H1 (cell line): Measurements from ENCODE around the gene GLS.

Source experiments
- KDM4A ChIP-seq: IDR thresholded peaks from one replicate; pipeline ENCODE4 v1.7.1; 2012; ENCODE audit warnings: low read depth, mild to moderate bottlenecking, moderate library complexity, low read length, inconsistent platforms; ENCODE audit not compliant: severe bottlenecking
- TCF12 ChIP-seq: IDR thresholded peaks from 2 replicates; pipeline ENCODE4 v1.6.1; 2011; ENCODE audit warnings: low read depth, mild to moderate bottlenecking, low read length
- TF ChIP-seq, protein P1 (sequence below), 3 experiments: IDR thresholded peaks; 1 replicate in 2 of 3; 2 replicates in 1 of 3; pipeline versions ENCODE4 v1.5.1 to v1.6.1; 2011; ENCODE audit warnings: low read length in 3 of 3, mild to moderate bottlenecking in 3 of 3, inconsistent platforms in 2 of 3, low read depth in 1 of 3, moderate library complexity in 1 of 3; ENCODE audit not compliant: insufficient read depth in 1 of 3; ENCODE audit errors: control extremely low read depth in 1 of 3

- TF ChIP-seq TCF12 (no peak), KDM4A (no peak)
- TF ChIP-seq, protein P1, sequence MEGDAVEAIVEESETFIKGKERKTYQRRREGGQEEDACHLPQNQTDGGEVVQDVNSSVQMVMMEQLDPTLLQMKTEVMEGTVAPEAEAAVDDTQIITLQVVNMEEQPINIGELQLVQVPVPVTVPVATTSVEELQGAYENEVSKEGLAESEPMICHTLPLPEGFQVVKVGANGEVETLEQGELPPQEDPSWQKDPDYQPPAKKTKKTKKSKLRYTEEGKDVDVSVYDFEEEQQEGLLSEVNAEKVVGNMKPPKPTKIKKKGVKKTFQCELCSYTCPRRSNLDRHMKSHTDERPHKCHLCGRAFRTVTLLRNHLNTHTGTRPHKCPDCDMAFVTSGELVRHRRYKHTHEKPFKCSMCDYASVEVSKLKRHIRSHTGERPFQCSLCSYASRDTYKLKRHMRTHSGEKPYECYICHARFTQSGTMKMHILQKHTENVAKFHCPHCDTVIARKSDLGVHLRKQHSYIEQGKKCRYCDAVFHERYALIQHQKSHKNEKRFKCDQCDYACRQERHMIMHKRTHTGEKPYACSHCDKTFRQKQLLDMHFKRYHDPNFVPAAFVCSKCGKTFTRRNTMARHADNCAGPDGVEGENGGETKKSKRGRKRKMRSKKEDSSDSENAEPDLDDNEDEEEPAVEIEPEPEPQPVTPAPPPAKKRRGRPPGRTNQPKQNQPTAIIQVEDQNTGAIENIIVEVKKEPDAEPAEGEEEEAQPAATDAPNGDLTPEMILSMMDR (IDR thresholded peaks at IDR 0.05; ENCODE audit: control extremely low read depth in 1 of 3, insufficient read depth in 1 of 3, low read depth in 1 of 3, low read length in 3 of 3), result no peak
Measured at GRCh38 chr2:190979906-190980629, 99.4 kb downstream of the GLS start.
